Measurements from ENCODE around the gene COMMD3.

GRCh38 chr10:22340329-22341189 lies 24.4 kb downstream of the COMMD3 start:
- TF ChIP-seq CTCF (IDR thresholded peaks at IDR 0.05) (no peak), POLR2A (IDR thresholded peaks at IDR 0.05) (peak; percentile 7 to 45)

Data from Peyer's patch (tissue), 4 donors.